Measurements from ENCODE around the gene OR2A14. TPM values are rescaled to one million over a fixed set of nuclear protein-coding genes. Genes with fewer than 3 reads are reported as not detected.

Gene OR2A14
- total and polyA plus RNA-seq, 2 experiments from 2014 or later = not detected

GRCh38 chr7:144102041-144102440 is 20.9 kb upstream of the OR2A14 start:
- Mint-ChIP-seq H3K9me3 (no peaks in the 10 kb centered on the region), H3K27ac (no peak overlapping the region), H3K4me3 (no peak overlapping the region), H3K4me1 (peaks cover 5% of the 10 kb centered on the region; the same call in 2 of the 3 replicates), H3K36me3 (ENCODE audit: low read depth) (no peaks in the 10 kb centered on the region), H3K27me3 (ENCODE audit: insufficient read depth, low read depth, poor library complexity) (no peaks in the 10 kb centered on the region)
- Histone ChIP-seq H3K27ac (ENCODE audit: low read depth) (no peak overlapping the region), H3K36me3 (ENCODE audit: insufficient read depth) (no peaks in the 10 kb centered on the region), H2AFZ (no peak overlapping the region), H4K20me1 (replicated peaks; ENCODE audit: insufficient read depth) (no peaks in the 10 kb centered on the region), H3K9me2 (ENCODE audit: insufficient read depth) (no peaks in the 10 kb centered on the region), H3K4me2 (no peak overlapping the region), H3K4me1 (ENCODE audit: insufficient read depth) (no peaks in the 10 kb centered on the region), H3K4me3 (no peak overlapping the region), H3K79me2 (replicated peaks; ENCODE audit: insufficient read depth) (no peaks in the 10 kb centered on the region), H3F3A (replicated peaks; ENCODE audit: low read depth) (no peaks in the 10 kb centered on the region), H3K27me3 (ENCODE audit: insufficient read depth) (no peaks in the 10 kb centered on the region)
- DNase-seq (ENCODE audit: low spot score) (no peak), ATAC-seq (no peak)
- TF ChIP-seq ZNF331 (CRISPR knock-in tag; IDR thresholded peaks at IDR 0.05; ENCODE audit: low read depth) (no peak), ZNF114 (CRISPR knock-in tag; IDR thresholded peaks at IDR 0.05) (no peak), REST (IDR thresholded peaks at IDR 0.05; ENCODE audit: unreplicated experiment) (no peak), NANOG (IDR thresholded peaks at IDR 0.05; ENCODE audit: borderline replicate concordance) (no peak), JUNB (IDR thresholded peaks at IDR 0.05; ENCODE audit: unreplicated experiment) (no peak), CREB1 (CRISPR knock-in tag; IDR thresholded peaks at IDR 0.05; ENCODE audit: low read depth) (no peak), EZH2phosphoT487 (IDR thresholded peaks at IDR 0.05; ENCODE audit: unreplicated experiment) (no peak), EZH2 (IDR thresholded peaks at IDR 0.05; ENCODE audit: low read depth, unreplicated experiment) (no peak), STAT1 (IDR thresholded peaks at IDR 0.05; ENCODE audit: unreplicated experiment) (no peak), POLR2AphosphoS5 (IDR thresholded peaks at IDR 0.05; ENCODE audit: low read depth) (no peak), ETS1 (IDR thresholded peaks at IDR 0.05) (no peak)
- TF ChIP-seq, protein P1, sequence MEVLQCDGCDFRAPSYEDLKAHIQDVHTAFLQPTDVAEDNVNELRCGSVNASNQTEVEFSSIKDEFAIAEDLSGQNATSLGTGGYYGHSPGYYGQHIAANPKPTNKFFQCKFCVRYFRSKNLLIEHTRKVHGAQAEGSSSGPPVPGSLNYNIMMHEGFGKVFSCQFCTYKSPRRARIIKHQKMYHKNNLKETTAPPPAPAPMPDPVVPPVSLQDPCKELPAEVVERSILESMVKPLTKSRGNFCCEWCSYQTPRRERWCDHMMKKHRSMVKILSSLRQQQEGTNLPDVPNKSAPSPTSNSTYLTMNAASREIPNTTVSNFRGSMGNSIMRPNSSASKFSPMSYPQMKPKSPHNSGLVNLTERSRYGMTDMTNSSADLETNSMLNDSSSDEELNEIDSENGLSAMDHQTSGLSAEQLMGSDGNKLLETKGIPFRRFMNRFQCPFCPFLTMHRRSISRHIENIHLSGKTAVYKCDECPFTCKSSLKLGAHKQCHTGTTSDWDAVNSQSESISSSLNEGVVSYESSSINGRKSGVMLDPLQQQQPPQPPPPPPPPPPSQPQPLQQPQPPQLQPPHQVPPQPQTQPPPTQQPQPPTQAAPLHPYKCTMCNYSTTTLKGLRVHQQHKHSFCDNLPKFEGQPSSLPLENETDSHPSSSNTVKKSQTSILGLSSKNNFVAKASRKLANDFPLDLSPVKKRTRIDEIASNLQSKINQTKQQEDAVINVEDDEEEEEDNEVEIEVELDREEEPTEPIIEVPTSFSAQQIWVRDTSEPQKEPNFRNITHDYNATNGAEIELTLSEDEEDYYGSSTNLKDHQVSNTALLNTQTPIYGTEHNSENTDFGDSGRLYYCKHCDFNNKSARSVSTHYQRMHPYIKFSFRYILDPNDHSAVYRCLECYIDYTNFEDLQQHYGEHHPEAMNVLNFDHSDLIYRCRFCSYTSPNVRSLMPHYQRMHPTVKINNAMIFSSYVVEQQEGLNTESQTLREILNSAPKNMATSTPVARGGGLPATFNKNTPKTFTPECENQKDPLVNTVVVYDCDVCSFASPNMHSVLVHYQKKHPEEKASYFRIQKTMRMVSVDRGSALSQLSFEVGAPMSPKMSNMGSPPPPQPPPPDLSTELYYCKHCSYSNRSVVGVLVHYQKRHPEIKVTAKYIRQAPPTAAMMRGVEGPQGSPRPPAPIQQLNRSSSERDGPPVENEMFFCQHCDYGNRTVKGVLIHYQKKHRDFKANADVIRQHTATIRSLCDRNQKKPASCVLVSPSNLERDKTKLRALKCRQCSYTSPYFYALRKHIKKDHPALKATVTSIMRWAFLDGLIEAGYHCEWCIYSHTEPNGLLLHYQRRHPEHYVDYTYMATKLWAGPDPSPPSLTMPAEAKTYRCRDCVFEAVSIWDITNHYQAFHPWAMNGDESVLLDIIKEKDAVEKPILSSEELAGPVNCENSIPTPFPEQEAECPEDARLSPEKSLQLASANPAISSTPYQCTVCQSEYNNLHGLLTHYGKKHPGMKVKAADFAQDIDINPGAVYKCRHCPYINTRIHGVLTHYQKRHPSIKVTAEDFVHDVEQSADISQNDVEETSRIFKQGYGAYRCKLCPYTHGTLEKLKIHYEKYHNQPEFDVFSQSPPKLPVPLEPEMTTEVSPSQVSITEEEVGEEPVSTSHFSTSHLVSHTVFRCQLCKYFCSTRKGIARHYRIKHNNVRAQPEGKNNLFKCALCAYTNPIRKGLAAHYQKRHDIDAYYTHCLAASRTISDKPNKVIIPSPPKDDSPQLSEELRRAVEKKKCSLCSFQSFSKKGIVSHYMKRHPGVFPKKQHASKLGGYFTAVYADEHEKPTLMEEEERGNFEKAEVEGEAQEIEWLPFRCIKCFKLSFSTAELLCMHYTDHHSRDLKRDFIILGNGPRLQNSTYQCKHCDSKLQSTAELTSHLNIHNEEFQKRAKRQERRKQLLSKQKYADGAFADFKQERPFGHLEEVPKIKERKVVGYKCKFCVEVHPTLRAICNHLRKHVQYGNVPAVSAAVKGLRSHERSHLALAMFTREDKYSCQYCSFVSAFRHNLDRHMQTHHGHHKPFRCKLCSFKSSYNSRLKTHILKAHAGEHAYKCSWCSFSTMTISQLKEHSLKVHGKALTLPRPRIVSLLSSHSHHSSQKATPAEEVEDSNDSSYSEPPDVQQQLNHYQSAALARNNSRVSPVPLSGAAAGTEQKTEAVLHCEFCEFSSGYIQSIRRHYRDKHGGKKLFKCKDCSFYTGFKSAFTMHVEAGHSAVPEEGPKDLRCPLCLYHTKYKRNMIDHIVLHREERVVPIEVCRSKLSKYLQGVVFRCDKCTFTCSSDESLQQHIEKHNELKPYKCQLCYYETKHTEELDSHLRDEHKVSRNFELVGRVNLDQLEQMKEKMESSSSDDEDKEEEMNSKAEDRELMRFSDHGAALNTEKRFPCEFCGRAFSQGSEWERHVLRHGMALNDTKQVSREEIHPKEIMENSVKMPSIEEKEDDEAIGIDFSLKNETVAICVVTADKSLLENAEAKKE (CRISPR knock-in tag; IDR thresholded peaks at IDR 0.05) = no peak
- TF ChIP-seq, protein P2, sequence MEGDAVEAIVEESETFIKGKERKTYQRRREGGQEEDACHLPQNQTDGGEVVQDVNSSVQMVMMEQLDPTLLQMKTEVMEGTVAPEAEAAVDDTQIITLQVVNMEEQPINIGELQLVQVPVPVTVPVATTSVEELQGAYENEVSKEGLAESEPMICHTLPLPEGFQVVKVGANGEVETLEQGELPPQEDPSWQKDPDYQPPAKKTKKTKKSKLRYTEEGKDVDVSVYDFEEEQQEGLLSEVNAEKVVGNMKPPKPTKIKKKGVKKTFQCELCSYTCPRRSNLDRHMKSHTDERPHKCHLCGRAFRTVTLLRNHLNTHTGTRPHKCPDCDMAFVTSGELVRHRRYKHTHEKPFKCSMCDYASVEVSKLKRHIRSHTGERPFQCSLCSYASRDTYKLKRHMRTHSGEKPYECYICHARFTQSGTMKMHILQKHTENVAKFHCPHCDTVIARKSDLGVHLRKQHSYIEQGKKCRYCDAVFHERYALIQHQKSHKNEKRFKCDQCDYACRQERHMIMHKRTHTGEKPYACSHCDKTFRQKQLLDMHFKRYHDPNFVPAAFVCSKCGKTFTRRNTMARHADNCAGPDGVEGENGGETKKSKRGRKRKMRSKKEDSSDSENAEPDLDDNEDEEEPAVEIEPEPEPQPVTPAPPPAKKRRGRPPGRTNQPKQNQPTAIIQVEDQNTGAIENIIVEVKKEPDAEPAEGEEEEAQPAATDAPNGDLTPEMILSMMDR (conservative IDR thresholded peaks at IDR 0.05; ENCODE audit: low read depth in 2 of 2) = no peak
